Activated CD8-positive, alpha-beta memory T cell treated with anti-CD3 and anti-CD28 coated beads for 48 hours (primary cell): Measurements from ENCODE around the gene SDHB.

Experiments
- DNase-seq, 3 experiments: peaks; one replicate each; pipeline ENCODE4 v3.0.0-alpha.2; 2020; ENCODE audit warnings: low read depth in 2 of 3, low spot score in 2 of 3

The SDHB gene

GRCh38 chr1:16988210-16988609 lies 65.6 kb downstream of the SDHB start:
- DNase-seq: no peak

GRCh38 chr1:16986962-16987361 lies 66.9 kb downstream of the SDHB start:
- DNase-seq: no peak

- DNase-seq: no peak
Observed at GRCh38 chr1:16986560-16986959, 67.3 kb downstream of the SDHB start.

- no peak for DNase-seq
Observed at GRCh38 chr1:16986113-16986512, 67.7 kb downstream of the SDHB start.

GRCh38 chr1:16984717-16985116 lies 69.1 kb downstream of the SDHB start:
- DNase-seq: no peak

- no peak for DNase-seq
Observed at GRCh38 chr1:16983649-16984048, 70.2 kb downstream of the SDHB start.

GRCh38 chr1:16982902-16983301 lies 70.9 kb downstream of the SDHB start:
- no peak for DNase-seq

- DNase-seq: no peak
Observed at GRCh38 chr1:16981269-16981849, 72.5 kb downstream of the SDHB start.

- DNase-seq: no peak
Observed at GRCh38 chr1:16980473-16981268, 73.2 kb downstream of the SDHB start, which contains the start of gene MFAP2. Gene MFAP2 (minus strand): TSS chr1:16980620. CDS start chr1:16978273, 2,347 bp downstream.

- no peak for DNase-seq
Observed at GRCh38 chr1:16979475-16980327, 74.1 kb downstream of the SDHB start.

GRCh38 chr1:16978567-16979474 lies 75.0 kb downstream of the SDHB start:
- DNase-seq: no peak

GRCh38 chr1:16978139-16978538 lies 75.7 kb downstream of the SDHB start:
- no peak for DNase-seq

GRCh38 chr1:16977377-16977776 lies 76.5 kb downstream of the SDHB start:
- no peak for DNase-seq

- DNase-seq: no peak
Observed at GRCh38 chr1:16976966-16977365, 76.9 kb downstream of the SDHB start.

GRCh38 chr1:16975838-16976237 lies 78.0 kb downstream of the SDHB start:
- no peak for DNase-seq

- DNase-seq: no peak
Observed at GRCh38 chr1:16975211-16975610, 78.6 kb downstream of the SDHB start.

- DNase-seq: no peak
Observed at GRCh38 chr1:16973215-16973614, 80.6 kb downstream of the SDHB start.

- no peak for DNase-seq
Observed at GRCh38 chr1:16972189-16972895, 81.5 kb downstream of the SDHB start.

GRCh38 chr1:16971341-16972188 lies 82.3 kb downstream of the SDHB start:
- no peak for DNase-seq
